ENCODE measurements around the gene GSS.

- no peak for TF ChIP-seq CTCF (IDR thresholded peaks at IDR 0.05)
- TF ChIP-seq EP300 (IDR thresholded peaks at IDR 0.05): no peak
- TF ChIP-seq POLR2A (IDR thresholded peaks at IDR 0.05): no peak
Measured at GRCh38 chr20:34941226-34941625, 14.4 kb downstream of the GSS start.
